Adrenal gland (tissue), 5 donors: ENCODE data around the gene ZNF17.

ENCODE experiments used
- POLR2A ChIP-seq, 2 donors: fragments of 450-650 bp; IDR thresholded peaks; one replicate each; pipeline ENCODE4 v1.6.1; 2017; ENCODE audit warnings: antibody characterized with exemption in 2 of 2, mild to moderate bottlenecking in 2 of 2, moderate library complexity in 1 of 2
- TF ChIP-seq, protein P1 (sequence below), 6 experiments: fragments of 450-650 bp in 4 of 6; fragments of 200-600 bp in 2 of 6; sonication (generic) in 1 of 6; IDR thresholded peaks; 1 replicate in 5 of 6; 2 replicates in 1 of 6; pipeline versions ENCODE4 v1.5.1 to v1.8.0; 2016 to 2021; ENCODE audit warnings: antibody characterized with exemption in 6 of 6, mild to moderate bottlenecking in 2 of 6, moderate library complexity in 1 of 6
- donor health status: DM: no; HTN: no; CAD: no.

- TF ChIP-seq, protein P1, sequence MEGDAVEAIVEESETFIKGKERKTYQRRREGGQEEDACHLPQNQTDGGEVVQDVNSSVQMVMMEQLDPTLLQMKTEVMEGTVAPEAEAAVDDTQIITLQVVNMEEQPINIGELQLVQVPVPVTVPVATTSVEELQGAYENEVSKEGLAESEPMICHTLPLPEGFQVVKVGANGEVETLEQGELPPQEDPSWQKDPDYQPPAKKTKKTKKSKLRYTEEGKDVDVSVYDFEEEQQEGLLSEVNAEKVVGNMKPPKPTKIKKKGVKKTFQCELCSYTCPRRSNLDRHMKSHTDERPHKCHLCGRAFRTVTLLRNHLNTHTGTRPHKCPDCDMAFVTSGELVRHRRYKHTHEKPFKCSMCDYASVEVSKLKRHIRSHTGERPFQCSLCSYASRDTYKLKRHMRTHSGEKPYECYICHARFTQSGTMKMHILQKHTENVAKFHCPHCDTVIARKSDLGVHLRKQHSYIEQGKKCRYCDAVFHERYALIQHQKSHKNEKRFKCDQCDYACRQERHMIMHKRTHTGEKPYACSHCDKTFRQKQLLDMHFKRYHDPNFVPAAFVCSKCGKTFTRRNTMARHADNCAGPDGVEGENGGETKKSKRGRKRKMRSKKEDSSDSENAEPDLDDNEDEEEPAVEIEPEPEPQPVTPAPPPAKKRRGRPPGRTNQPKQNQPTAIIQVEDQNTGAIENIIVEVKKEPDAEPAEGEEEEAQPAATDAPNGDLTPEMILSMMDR (IDR thresholded peaks at IDR 0.05): peak in 3 of 6 experiments; percentile 42 to 58 (median 44)
- peak; percentile 67 to 71 for TF ChIP-seq POLR2A (IDR thresholded peaks at IDR 0.05)
These were observed 21.0 kb upstream of the ZNF17 start, which contains the start of gene ZNF548 for GRCh38 chr19:57389730-57390598.
